ENCODE results near the gene WDR4. TPM values are rescaled to one million over a fixed set of nuclear protein-coding genes. Genes with fewer than 3 reads are reported as not detected.

The WDR4 gene
- total RNA-seq, 4 donors from 2014 or later: 13.0 to 30.6 (median 17.4) TPM

DNA sequence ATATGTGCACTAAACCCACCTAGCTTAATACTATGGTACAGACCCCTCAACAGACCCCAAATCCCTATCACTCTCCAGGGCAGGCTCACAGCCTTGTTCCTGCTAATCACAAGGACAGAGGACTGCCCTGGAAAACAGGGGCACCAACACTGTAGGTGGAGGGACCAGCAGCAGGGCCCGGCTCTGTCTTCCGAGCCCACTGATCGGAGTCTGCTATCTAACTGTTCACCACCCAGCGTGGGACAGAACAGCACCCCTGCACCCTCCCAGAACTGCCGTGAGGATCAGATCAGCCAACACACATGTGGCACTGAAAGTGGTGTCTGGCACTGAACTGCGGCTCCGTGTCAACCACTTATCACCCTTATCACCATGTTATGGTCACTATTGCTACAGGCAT is 6.2 kb downstream of the WDR4 start:
- peaks cover 0 to 7% (median 2%) of the 10 kb centered on the region in 4 donors for H3K4me1 ChIP-seq
- H3K27me3 ChIP-seq: no peaks in the 10 kb centered on the region
- H3K9me3 ChIP-seq: no peaks in the 10 kb centered on the region
- H3K36me3 ChIP-seq: peaks cover 0 to 84% (median 17%) of the 10 kb centered on the region in 3 donors
- no peak for TF ChIP-seq POLR2A (IDR thresholded peaks at IDR 0.05)
- no peak for DNase-seq (ENCODE audit: low spot score in 2 of 2)
- no peak overlapping the region for H3K4me3 ChIP-seq
- 97 to 99% methylated on average over 7 of the region's 7 CpGs for WGBS, 2 donors
- H3K27ac ChIP-seq: no peak overlapping the region

DNA sequence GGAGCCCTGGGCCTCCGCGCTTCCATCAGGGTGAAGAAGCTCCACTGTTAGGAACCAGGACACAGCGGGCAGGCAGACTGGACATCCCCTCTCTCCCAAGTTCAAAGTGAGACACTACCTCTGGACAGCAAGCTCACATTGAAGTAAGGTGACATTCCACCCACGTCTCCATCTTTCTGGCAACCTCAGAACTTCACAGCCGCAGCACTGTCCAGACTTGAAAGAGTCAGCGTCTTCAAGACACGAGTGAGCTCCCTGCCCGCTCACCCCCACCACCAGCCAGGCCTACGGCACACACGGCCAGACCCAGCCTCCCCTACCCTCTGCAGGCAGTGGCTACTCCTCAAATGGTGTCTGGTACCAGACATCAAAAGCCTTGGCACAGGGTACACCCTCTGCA is 11.1 kb downstream of the WDR4 start:
- H3K4me3 ChIP-seq: no peak overlapping the region

DNA sequence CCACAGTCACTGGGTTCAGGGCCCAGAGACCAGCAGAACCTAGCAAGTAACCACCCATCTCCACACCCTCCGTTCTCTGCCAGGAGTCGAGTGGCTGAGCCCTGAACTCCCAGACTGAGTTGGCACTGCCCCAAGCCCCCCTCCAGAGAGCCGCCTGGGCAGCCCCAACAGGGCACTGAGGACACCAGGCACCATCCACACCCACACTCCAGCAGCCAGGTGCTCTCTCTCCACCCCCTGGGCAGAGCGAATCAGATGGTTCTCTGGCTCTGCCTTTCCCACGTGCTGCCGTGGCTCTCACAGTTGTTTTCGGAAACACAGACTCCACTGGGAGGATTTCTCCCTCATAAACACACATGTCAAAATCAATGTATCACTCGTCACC is 13.6 kb downstream of the WDR4 start:
- H3K36me3 ChIP-seq: peaks cover 0 to 89% (median 10%) of the 10 kb centered on the region in 3 donors
- WGBS, 2 donors: 41 to 58% methylated on average over 7 to 8 of the region's 8 CpGs
- no peak overlapping the region for H3K4me3 ChIP-seq
- H3K9me3 ChIP-seq: no peaks in the 10 kb centered on the region
- no peaks in the 10 kb centered on the region for H3K27me3 ChIP-seq
- TF ChIP-seq EP300 (IDR thresholded peaks at IDR 0.05) (no peak), POLR2A (IDR thresholded peaks at IDR 0.05) (no peak)
- TF ChIP-seq, protein P1, sequence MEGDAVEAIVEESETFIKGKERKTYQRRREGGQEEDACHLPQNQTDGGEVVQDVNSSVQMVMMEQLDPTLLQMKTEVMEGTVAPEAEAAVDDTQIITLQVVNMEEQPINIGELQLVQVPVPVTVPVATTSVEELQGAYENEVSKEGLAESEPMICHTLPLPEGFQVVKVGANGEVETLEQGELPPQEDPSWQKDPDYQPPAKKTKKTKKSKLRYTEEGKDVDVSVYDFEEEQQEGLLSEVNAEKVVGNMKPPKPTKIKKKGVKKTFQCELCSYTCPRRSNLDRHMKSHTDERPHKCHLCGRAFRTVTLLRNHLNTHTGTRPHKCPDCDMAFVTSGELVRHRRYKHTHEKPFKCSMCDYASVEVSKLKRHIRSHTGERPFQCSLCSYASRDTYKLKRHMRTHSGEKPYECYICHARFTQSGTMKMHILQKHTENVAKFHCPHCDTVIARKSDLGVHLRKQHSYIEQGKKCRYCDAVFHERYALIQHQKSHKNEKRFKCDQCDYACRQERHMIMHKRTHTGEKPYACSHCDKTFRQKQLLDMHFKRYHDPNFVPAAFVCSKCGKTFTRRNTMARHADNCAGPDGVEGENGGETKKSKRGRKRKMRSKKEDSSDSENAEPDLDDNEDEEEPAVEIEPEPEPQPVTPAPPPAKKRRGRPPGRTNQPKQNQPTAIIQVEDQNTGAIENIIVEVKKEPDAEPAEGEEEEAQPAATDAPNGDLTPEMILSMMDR (IDR thresholded peaks at IDR 0.05): no peak
- DNase-seq (ENCODE audit: low spot score in 2 of 2): no peak
- H3K27ac ChIP-seq: peak overlapping the region in 2 of 4 donors; percentile 0 to 45
- H3K4me1 ChIP-seq: no peaks in the 10 kb centered on the region

More for the DNA sequence above, 11.1 kb downstream of the WDR4 start:
- TF ChIP-seq, protein P1 (IDR thresholded peaks at IDR 0.05): no peak
- no peak for TF ChIP-seq POLR2A (IDR thresholded peaks at IDR 0.05)
- TF ChIP-seq EP300 (IDR thresholded peaks at IDR 0.05): no peak
- H3K36me3 ChIP-seq: peaks cover 0 to 89% (median 13%) of the 10 kb centered on the region in 3 donors
- 89 to 95% methylated on average over 10 of the region's 10 CpGs for WGBS, 2 donors
- H3K9me3 ChIP-seq: no peaks in the 10 kb centered on the region
- DNase-seq (ENCODE audit: low spot score in 2 of 2): no peak
- H3K27ac ChIP-seq: no peak overlapping the region
- no peaks in the 10 kb centered on the region for H3K4me1 ChIP-seq
- no peaks in the 10 kb centered on the region for H3K27me3 ChIP-seq

DNA sequence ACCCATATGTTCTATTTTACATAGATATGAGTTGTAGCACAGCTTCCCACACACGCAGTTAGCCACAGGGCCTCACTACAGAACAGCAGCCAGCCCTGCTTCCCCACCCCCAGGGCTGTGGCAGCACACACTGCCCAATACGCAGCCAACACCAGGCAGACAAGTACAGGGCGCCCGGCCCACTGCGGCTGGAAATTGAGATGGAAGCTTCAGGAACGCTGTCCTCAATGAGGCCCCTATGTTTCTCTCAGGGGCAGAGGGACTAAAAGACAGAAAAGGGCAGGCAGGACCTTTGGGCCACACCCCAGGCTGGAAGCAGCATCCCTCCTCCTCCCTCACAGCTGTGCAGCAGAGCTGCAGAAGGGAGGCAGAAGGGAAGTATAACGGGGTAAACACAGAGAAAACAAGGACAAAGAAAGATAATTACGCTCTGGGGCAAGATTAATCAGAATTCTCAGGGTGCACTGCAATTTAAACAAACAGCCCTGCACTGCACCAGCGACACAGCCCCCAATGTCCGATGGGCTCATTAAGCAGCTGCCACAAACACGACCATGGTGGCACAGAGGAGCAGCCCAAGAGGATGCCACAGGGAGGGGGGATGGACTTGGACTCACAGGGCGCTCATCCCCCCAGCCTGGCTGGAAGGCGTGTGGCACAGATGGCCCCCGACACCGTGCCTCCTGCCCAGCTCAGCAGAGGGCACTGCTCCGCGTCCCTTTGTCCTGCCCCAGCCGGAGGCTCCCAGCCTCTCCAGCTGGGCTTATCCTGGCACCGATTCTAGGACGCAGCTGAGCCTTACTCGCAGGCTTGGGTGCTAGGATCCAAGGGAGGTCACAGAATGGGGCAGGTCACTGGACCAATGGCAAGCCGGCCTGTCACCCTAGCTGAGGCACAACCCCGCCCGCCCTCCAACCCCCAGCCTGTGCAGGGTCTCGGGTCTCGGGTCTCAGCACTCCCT is 14.2 kb downstream of the WDR4 start:
- H3K27ac ChIP-seq: no peak overlapping the region
- WGBS, 2 donors: 74 to 78% methylated on average over 23 to 26 of the region's 26 CpGs
- H3K4me3 ChIP-seq: no peak overlapping the region
- H3K36me3 ChIP-seq: peaks cover 0 to 89% (median 10%) of the 10 kb centered on the region in 3 donors
- DNase-seq (ENCODE audit: low spot score in 2 of 2): no peak
- TF ChIP-seq POLR2A (IDR thresholded peaks at IDR 0.05) (no peak), EP300 (IDR thresholded peaks at IDR 0.05) (no peak)
- TF ChIP-seq, protein P1 (IDR thresholded peaks at IDR 0.05): no peak
- H3K4me1 ChIP-seq: no peaks in the 10 kb centered on the region
- H3K9me3 ChIP-seq: no peaks in the 10 kb centered on the region
- no peaks in the 10 kb centered on the region for H3K27me3 ChIP-seq

DNA sequence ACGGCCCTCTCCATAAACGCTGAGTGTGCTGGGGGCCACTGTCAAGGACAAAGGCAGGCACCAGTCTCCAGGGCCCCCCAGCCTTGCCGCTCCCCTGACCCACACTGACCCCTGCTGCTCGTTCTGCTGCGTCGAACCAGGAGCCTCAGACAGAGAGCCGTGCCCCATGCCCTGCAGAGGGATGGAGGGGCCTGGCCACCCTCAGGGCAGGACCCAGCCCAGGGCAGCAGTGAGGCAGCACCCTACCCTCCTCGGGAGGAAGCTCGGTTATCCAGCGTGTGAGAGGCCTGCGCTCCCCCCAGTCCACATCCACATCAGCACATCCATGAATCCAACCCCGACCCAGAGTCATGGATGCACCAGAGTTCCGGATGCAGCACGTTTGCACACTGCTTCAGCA is 15.1 kb downstream of the WDR4 start:
- no peak overlapping the region for H3K4me3 ChIP-seq
- TF ChIP-seq EP300 (IDR thresholded peaks at IDR 0.05) (no peak), POLR2A (IDR thresholded peaks at IDR 0.05) (no peak)
- TF ChIP-seq, protein P1 (IDR thresholded peaks at IDR 0.05): no peak
- 77 to 83% methylated on average over 14 of the region's 14 CpGs for WGBS, 2 donors
- no peaks in the 10 kb centered on the region for H3K4me1 ChIP-seq
- H3K9me3 ChIP-seq: no peaks in the 10 kb centered on the region
- H3K36me3 ChIP-seq: peaks cover 0 to 89% (median 10%) of the 10 kb centered on the region in 3 donors
- H3K27ac ChIP-seq: no peak overlapping the region
- DNase-seq (ENCODE audit: low spot score in 2 of 2): no peak
- no peaks in the 10 kb centered on the region for H3K27me3 ChIP-seq
